Mammary epithelial cell (primary cell): Measurements from ENCODE around the gene DDX10.

Source experiments
- EZH2 ChIP-seq: IDR thresholded peaks from 2 replicates; pipeline ENCODE4 v1.6.1; 2012; ENCODE audit warnings: low read length, inconsistent platforms, borderline replicate concordance
- TF ChIP-seq, protein P1 (sequence below), 2 donors: IDR thresholded peaks in 1 of 2; conservative IDR thresholded peaks in 1 of 2; 2 replicates each; pipeline ENCODE4 v1.5.1; 2011 to 2012; ENCODE audit warnings: inconsistent platforms in 2 of 2, low read length in 2 of 2, mild to moderate bottlenecking in 2 of 2, control low read depth in 1 of 2, low read depth in 1 of 2; ENCODE audit not compliant: insufficient read depth in 1 of 2; ENCODE audit errors: extremely low read depth in 1 of 2

DNA sequence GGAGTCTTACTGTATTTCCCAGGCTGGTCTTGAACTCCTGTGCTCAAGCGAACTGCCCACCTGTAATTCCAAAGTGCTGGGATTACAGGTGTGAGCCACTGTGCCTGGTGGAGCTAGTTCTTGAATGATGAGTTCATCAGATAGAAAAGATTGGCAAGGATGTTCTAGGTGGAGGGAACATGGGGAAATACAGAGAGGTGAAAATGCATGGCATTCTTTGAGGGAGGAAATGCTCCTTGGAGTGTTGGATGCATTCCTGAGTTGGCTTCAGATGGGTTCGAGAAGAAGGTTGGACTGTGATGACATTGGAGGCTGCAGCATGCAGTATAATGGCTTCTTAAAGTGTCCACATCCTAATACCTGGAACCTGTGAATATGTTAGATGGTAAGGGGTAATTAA lies 4.4 kb downstream of the DDX10 start:
- TF ChIP-seq, protein P1, sequence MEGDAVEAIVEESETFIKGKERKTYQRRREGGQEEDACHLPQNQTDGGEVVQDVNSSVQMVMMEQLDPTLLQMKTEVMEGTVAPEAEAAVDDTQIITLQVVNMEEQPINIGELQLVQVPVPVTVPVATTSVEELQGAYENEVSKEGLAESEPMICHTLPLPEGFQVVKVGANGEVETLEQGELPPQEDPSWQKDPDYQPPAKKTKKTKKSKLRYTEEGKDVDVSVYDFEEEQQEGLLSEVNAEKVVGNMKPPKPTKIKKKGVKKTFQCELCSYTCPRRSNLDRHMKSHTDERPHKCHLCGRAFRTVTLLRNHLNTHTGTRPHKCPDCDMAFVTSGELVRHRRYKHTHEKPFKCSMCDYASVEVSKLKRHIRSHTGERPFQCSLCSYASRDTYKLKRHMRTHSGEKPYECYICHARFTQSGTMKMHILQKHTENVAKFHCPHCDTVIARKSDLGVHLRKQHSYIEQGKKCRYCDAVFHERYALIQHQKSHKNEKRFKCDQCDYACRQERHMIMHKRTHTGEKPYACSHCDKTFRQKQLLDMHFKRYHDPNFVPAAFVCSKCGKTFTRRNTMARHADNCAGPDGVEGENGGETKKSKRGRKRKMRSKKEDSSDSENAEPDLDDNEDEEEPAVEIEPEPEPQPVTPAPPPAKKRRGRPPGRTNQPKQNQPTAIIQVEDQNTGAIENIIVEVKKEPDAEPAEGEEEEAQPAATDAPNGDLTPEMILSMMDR (conservative IDR thresholded peaks at IDR 0.05 in 1 of 2, IDR thresholded peaks at IDR 0.05 in 1 of 2; ENCODE audit: extremely low read depth in 1 of 2, insufficient read depth in 1 of 2, low read depth in 1 of 2, low read length in 2 of 2), result no peak
- no peak for TF ChIP-seq EZH2
